Glutamatergic neuron (in vitro differentiated cells): Measurements from ENCODE around the gene FAT1. TPM values are rescaled to one million over a fixed set of nuclear protein-coding genes. Genes with fewer than 3 reads are reported as not detected.

Experiments used
- DNase-seq: peaks from one replicate; pipeline ENCODE4 v3.0.0; 2022
- H3K27ac Mint-ChIP-seq: one replicate; pipeline ENCODE4 v1.8.0; 2020; ENCODE audit warnings: mild to moderate bottlenecking, mixed read lengths, inconsistent platforms; ENCODE audit not compliant: unreplicated experiment
- H3K27me3 Mint-ChIP-seq: one replicate; pipeline ENCODE4 v1.8.0; 2020; ENCODE audit warnings: mild to moderate bottlenecking, moderate library complexity, mixed read lengths, inconsistent platforms; ENCODE audit not compliant: unreplicated experiment
- H3K36me3 Mint-ChIP-seq: one replicate; pipeline ENCODE4 v1.8.0; 2020; ENCODE audit warnings: mild to moderate bottlenecking, mixed read lengths, inconsistent platforms; ENCODE audit not compliant: unreplicated experiment
- H3K4me1 Mint-ChIP-seq: one replicate; pipeline ENCODE4 v1.8.0; 2020; ENCODE audit warnings: mild to moderate bottlenecking, low read depth, mixed read lengths, inconsistent platforms; ENCODE audit not compliant: unreplicated experiment
- H3K4me3 Mint-ChIP-seq: one replicate; pipeline ENCODE4 v1.8.0; 2020; ENCODE audit warnings: mild to moderate bottlenecking, mixed read lengths, inconsistent platforms; ENCODE audit not compliant: unreplicated experiment
- H3K9me3 Mint-ChIP-seq: one replicate; pipeline ENCODE4 v1.8.0; 2020; ENCODE audit warnings: mild to moderate bottlenecking, moderate library complexity, mixed read lengths, inconsistent platforms; ENCODE audit not compliant: unreplicated experiment
- long read RNA-seq: library from polyadenylated mRNA; unstranded; transcript quantifications from one replicate; pipeline ENCODE4 v2.0.0, GENCODE V29; 2020; ENCODE audit not compliant: unreplicated experiment
- total RNA-seq: library from RNA; stranded (reverse); fragmentation: NEBNext Ultra II Directional; extraction: Animal tissue kit (Norgen Biotek cat#: 25700); gene quantifications from one replicate; pipeline ENCODE4 v1.2.1, GENCODE V29; 2021; ENCODE audit not compliant: unreplicated experiment
- TF ChIP-seq, protein P1 (sequence below): fragments of 200-600 bp; sonication (generic); IDR thresholded peaks from one replicate; pipeline ENCODE4 v1.5.0; 2021; ENCODE audit not compliant: partially characterized antibody, unreplicated experiment

The FAT1 gene, protein sequence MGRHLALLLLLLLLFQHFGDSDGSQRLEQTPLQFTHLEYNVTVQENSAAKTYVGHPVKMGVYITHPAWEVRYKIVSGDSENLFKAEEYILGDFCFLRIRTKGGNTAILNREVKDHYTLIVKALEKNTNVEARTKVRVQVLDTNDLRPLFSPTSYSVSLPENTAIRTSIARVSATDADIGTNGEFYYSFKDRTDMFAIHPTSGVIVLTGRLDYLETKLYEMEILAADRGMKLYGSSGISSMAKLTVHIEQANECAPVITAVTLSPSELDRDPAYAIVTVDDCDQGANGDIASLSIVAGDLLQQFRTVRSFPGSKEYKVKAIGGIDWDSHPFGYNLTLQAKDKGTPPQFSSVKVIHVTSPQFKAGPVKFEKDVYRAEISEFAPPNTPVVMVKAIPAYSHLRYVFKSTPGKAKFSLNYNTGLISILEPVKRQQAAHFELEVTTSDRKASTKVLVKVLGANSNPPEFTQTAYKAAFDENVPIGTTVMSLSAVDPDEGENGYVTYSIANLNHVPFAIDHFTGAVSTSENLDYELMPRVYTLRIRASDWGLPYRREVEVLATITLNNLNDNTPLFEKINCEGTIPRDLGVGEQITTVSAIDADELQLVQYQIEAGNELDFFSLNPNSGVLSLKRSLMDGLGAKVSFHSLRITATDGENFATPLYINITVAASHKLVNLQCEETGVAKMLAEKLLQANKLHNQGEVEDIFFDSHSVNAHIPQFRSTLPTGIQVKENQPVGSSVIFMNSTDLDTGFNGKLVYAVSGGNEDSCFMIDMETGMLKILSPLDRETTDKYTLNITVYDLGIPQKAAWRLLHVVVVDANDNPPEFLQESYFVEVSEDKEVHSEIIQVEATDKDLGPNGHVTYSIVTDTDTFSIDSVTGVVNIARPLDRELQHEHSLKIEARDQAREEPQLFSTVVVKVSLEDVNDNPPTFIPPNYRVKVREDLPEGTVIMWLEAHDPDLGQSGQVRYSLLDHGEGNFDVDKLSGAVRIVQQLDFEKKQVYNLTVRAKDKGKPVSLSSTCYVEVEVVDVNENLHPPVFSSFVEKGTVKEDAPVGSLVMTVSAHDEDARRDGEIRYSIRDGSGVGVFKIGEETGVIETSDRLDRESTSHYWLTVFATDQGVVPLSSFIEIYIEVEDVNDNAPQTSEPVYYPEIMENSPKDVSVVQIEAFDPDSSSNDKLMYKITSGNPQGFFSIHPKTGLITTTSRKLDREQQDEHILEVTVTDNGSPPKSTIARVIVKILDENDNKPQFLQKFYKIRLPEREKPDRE (N-terminal part only)
- total RNA-seq = 34.3 TPM
- long read RNA-seq = 0 reads

- peaks cover 14% of the 10 kb centered on the region for H3K9me3 Mint-ChIP-seq
- no peaks in the 10 kb centered on the region for H3K36me3 Mint-ChIP-seq
- peak within 1 kb of the TSS; percentile 7 for H3K27ac Mint-ChIP-seq
- H3K4me3 Mint-ChIP-seq = peak within 1 kb of the TSS; percentile 91
- peak; percentile 79 for DNase-seq
- TF ChIP-seq, protein P1, sequence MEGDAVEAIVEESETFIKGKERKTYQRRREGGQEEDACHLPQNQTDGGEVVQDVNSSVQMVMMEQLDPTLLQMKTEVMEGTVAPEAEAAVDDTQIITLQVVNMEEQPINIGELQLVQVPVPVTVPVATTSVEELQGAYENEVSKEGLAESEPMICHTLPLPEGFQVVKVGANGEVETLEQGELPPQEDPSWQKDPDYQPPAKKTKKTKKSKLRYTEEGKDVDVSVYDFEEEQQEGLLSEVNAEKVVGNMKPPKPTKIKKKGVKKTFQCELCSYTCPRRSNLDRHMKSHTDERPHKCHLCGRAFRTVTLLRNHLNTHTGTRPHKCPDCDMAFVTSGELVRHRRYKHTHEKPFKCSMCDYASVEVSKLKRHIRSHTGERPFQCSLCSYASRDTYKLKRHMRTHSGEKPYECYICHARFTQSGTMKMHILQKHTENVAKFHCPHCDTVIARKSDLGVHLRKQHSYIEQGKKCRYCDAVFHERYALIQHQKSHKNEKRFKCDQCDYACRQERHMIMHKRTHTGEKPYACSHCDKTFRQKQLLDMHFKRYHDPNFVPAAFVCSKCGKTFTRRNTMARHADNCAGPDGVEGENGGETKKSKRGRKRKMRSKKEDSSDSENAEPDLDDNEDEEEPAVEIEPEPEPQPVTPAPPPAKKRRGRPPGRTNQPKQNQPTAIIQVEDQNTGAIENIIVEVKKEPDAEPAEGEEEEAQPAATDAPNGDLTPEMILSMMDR = no peak
- H3K27me3 Mint-ChIP-seq = peaks cover 24% of the 10 kb centered on the region
- peaks cover 8% of the 10 kb centered on the region for H3K4me1 Mint-ChIP-seq
Measured at GRCh38 chr4:186723292-186724057, at the start of gene FAT1. Gene FAT1, minus strand, starts transcription at chr4:186723856. Its CDS starts 14,029 bp downstream, at chr4:186709827.

- no peaks in the 10 kb centered on the region for H3K27me3 Mint-ChIP-seq
- H3K36me3 Mint-ChIP-seq = no peaks in the 10 kb centered on the region
- TF ChIP-seq, protein P1 = no peak
- H3K27ac Mint-ChIP-seq = no peak overlapping the region
- H3K4me3 Mint-ChIP-seq = no peak overlapping the region
- H3K9me3 Mint-ChIP-seq = no peaks in the 10 kb centered on the region
- DNase-seq = no peak
- no peaks in the 10 kb centered on the region for H3K4me1 Mint-ChIP-seq
Measured at GRCh38 chr4:186772936-186773487, 49.4 kb upstream of the FAT1 start.

DNA sequence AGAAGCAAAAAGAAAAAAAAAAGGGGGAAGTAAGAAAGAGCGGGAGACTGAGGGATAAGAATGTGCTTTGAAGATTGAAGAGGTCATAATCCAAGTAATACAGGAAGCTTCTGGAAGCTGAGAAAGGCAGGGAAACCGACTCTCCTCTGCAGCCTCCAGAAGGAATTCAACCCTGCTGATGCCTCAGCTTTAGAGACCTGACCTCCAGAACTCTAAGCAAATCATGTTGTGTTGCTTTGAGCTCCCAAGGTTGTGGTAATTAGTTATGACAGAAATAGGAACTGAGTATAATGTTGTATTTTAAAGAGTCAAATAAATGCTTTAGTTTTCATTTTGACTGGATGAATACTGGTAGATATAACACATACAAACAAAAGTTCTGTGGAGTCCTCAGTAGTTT is 48.0 kb upstream of the FAT1 start:
- H3K27ac Mint-ChIP-seq = no peak overlapping the region
- TF ChIP-seq, protein P1 = no peak

GRCh38 chr4:186770481-186771175 is 47.0 kb upstream of the FAT1 start:
- no peaks in the 10 kb centered on the region for H3K27me3 Mint-ChIP-seq

More for the DNA sequence above, 48.0 kb upstream of the FAT1 start:
- Mint-ChIP-seq H3K9me3 (no peaks in the 10 kb centered on the region), H3K4me1 (no peaks in the 10 kb centered on the region), H3K36me3 (no peaks in the 10 kb centered on the region), H3K4me3 (no peak overlapping the region), H3K27me3 (no peaks in the 10 kb centered on the region)
- no peak for DNase-seq

More at GRCh38 chr4:186770481-186771175, 47.0 kb upstream of the FAT1 start:
- Mint-ChIP-seq H3K4me3 (no peak overlapping the region), H3K9me3 (no peaks in the 10 kb centered on the region), H3K36me3 (no peaks in the 10 kb centered on the region), H3K4me1 (no peaks in the 10 kb centered on the region), H3K27ac (no peak overlapping the region)
- DNase-seq = no peak
- TF ChIP-seq, protein P1 = no peak
